Right lobe of liver (tissue), 6 donors: ENCODE results near the gene POGK. TPM values are rescaled to one million over a fixed set of nuclear protein-coding genes. Genes with fewer than 3 reads are reported as not detected.

ENCODE experiments used
- ATAC-seq, 4 donors: fragments of 200-7000 bp; cut with Tn5 transposase; one replicate each; pipeline ENCODE4 v1.9.1; 2020; ENCODE audit warnings: mild to moderate bottlenecking in 4 of 4, moderate library complexity in 4 of 4
- DNase-seq, 3 donors: peaks; one replicate each; pipeline ENCODE4 v3.0.0-alpha.2; 2020
- H3K27ac ChIP-seq, 3 donors: fragments of 200-600 bp; one replicate each; pipeline ENCODE4 v1.8.0; 2022
- H3K27me3 ChIP-seq, 2 donors: fragments of 200-600 bp; one replicate each; pipeline ENCODE4 v1.8.0; 2022
- H3K36me3 ChIP-seq, 4 donors: fragments of 200-600 bp; sonication (generic) in 1 of 4; one replicate each; pipeline versions ENCODE4 v1.5.1 to v1.8.0; 2017 to 2022; ENCODE audit warnings: control low read depth in 1 of 4
- H3K4me1 ChIP-seq, 4 donors: fragments of 200-600 bp; sonication (generic) in 1 of 4; one replicate each; pipeline versions ENCODE4 v1.5.1 to v1.8.0; 2017 to 2022; ENCODE audit warnings: control low read depth in 1 of 4
- H3K4me3 ChIP-seq, 3 donors: fragments of 200-600 bp; one replicate each; pipeline ENCODE4 v1.8.0; 2022
- H3K9me3 ChIP-seq, 4 donors: fragments of 200-600 bp; sonication (generic) in 1 of 4; one replicate each; pipeline versions ENCODE4 v1.5.1 to v1.8.0; 2017 to 2022; ENCODE audit warnings: control low read depth in 1 of 4
- POLR2A ChIP-seq: fragments of 450-650 bp; IDR thresholded peaks from one replicate; pipeline ENCODE4 v1.6.1; 2017; ENCODE audit warnings: antibody characterized with exemption, mild to moderate bottlenecking
- WGBS: methylation state at CpG from one replicate; pipeline ENCODE4 v1.1.6; 2018; ENCODE audit warnings: low coverage, low lambda C conversion rate; ENCODE audit not compliant: insufficient coverage; ENCODE audit errors: missing lambda C conversion rate; 5-methylcytosine and 5-hydroxymethylcytosine counted together
- intact Hi-C, 2 donors: fragments of 100-400 bp; cut with DNase I; formaldehyde crosslinking; loops; one replicate each; pipeline versions ENCODE4 v1.11.2 to v1.14.1; 2022
- long read RNA-seq: library from polyadenylated mRNA; unstranded; transcript quantifications from one replicate; pipeline ENCODE4 v2.0.0, GENCODE V29; 2019
- total RNA-seq, 6 experiments: library from RNA; depleted of rRNA in 2 of 6; stranded (reverse); fragments of >200 nt in 2 of 6; fragmentation: NEBNext Ultra II Directional in 3 of 6; extraction: Animal tissue kit (Norgen Biotek cat#: 25700) in 3 of 6; gene quantifications; one replicate each; pipeline versions ENCODE4 v1.1.0 to v1.2.4, GENCODE V29; 2016 to 2023
- TF ChIP-seq, protein P1 (sequence below), 4 donors: fragments of 200-600 bp in 3 of 4; fragments of 450-650 bp in 1 of 4; IDR thresholded peaks; one replicate each; pipeline versions ENCODE4 v1.5.1 to v1.8.0; 2016 to 2022; ENCODE audit warnings: antibody characterized with exemption in 4 of 4, mild to moderate bottlenecking in 2 of 4
- donor health status: DM: no; HTN: yes; CAD: no.
- donor health status: DM: no; HTN: no; CAD: no.
- donor health status: DM: no; HTN: no; CAD: no.
- donor health status: DM: no; HTN: yes; CAD: no.
- donor health status: DM: no; HTN: yes; CAD: no.

The POGK gene, protein sequence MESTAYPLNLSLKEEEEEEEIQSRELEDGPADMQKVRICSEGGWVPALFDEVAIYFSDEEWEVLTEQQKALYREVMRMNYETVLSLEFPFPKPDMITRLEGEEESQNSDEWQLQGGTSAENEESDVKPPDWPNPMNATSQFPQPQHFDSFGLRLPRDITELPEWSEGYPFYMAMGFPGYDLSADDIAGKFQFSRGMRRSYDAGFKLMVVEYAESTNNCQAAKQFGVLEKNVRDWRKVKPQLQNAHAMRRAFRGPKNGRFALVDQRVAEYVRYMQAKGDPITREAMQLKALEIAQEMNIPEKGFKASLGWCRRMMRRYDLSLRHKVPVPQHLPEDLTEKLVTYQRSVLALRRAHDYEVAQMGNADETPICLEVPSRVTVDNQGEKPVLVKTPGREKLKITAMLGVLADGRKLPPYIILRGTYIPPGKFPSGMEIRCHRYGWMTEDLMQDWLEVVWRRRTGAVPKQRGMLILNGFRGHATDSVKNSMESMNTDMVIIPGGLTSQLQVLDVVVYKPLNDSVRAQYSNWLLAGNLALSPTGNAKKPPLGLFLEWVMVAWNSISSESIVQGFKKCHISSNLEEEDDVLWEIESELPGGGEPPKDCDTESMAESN
- 10 to 100 TPM in 5 of 6 experiments, 1 to 10 TPM in 1; 9.0 to 15.7 (median 12.3) TPM for total RNA-seq
- long read RNA-seq = 0 reads

DNA sequence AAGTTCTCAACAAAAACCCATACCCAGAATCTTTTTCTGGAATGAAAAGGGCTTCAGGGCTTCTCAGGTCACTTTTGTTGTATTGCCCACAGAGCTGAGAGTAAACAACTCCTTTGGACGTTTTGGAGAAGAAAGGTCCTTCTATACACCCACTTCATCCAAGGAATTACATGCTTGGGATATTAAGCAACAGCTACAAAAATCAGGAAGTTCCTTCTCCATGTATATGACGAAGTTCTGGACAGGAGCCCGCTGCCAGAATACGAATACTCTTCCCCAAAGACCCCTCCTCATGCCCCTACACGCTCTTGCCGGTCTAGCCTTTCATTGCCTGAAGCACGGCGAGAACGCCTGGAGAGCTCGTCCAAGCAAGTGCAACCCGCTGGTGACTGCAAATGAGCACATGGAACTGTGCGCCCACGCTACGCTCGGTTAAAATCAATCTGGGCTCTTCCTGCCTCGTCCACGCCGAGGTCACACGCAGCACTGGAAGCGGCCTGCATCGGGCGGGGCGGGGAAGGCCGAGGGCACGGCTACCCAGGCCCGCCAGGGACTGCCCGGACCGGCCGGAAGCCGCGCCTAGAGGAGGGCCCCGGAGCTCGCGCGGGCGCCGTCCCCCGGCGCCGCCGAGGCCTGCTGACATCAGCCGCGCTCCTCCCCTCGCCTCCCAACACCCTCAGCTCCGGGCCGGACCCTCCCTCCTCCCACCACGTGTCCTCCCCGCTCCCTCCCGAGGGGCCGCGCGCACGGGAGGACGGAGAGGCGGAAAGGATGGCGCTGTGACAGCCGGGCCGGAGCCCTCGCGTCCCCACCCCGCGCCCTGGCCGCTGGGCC lies at the start of gene POGK:
POGK (plus strand) TSS at position 710 of the 834 bp plus-strand sequence. CDS start 1,482 bp downstream, outside the sequence.
- ATAC-seq (peak; percentile 96 to 99 (median 98)), DNase-seq (peak; percentile 94 to 96 (median 95))
- TF ChIP-seq POLR2A = peak; percentile 83
- TF ChIP-seq, protein P1, sequence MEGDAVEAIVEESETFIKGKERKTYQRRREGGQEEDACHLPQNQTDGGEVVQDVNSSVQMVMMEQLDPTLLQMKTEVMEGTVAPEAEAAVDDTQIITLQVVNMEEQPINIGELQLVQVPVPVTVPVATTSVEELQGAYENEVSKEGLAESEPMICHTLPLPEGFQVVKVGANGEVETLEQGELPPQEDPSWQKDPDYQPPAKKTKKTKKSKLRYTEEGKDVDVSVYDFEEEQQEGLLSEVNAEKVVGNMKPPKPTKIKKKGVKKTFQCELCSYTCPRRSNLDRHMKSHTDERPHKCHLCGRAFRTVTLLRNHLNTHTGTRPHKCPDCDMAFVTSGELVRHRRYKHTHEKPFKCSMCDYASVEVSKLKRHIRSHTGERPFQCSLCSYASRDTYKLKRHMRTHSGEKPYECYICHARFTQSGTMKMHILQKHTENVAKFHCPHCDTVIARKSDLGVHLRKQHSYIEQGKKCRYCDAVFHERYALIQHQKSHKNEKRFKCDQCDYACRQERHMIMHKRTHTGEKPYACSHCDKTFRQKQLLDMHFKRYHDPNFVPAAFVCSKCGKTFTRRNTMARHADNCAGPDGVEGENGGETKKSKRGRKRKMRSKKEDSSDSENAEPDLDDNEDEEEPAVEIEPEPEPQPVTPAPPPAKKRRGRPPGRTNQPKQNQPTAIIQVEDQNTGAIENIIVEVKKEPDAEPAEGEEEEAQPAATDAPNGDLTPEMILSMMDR (IDR thresholded peaks at IDR 0.05) = peak in 2 of 4 donors; percentile 7 to 8
- Histone ChIP-seq H3K9me3 (no peaks in the 10 kb centered on the region), H3K4me1 (peaks cover 0 to 16% (median 3%) of the 10 kb centered on the region in 4 donors), H3K27me3 (no peaks in the 10 kb centered on the region), H3K27ac (peak within 1 kb of the TSS; percentile 76 to 84 (median 81)), H3K4me3 (peak within 1 kb of the TSS; percentile 67 to 84 (median 69)), H3K36me3 (peaks cover 0 to 31% (median 10%) of the 10 kb centered on the region in 4 donors)
- intact Hi-C loops = no loop called here
- 0% methylated on average over 8 of the region's 63 CpGs for WGBS

DNA sequence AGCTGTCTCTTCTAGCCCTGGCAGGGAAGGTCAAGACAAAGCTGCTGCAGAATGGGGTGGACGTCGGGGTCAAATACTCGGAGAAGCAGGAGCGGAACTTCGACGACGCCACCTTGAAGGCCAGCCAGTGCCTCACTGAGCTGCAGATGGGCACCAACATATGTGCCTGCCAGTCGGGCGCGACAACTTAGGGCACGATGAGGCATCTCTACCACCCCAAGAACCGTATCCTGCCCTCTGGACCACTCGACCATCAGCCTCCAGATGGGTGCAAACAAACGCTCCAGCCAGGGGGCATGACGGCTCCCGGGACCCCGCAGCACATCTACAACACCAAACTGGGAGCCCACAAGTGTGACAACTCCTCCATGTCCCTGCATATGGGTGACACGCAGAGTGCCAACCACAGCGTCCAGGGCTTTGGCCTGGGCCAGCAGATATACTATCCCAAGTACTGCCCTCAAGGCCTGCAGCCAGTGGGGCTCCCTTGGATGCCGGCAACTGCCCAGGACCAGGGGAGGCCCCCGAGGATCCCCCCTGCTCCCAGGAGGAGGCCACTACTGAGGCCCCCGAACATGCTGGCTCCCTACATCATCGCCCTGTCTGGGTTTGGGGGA lies 42.5 kb upstream of the POGK start:
- no peak for ATAC-seq
- 66% methylated on average over 5 of the region's 23 CpGs for WGBS
- intact Hi-C loops = no loop called here
- DNase-seq = no peak
- H3K27me3 ChIP-seq = no peaks in the 10 kb centered on the region
- H3K4me3 ChIP-seq = no peak overlapping the region
- no peaks in the 10 kb centered on the region for H3K36me3 ChIP-seq
- no peak overlapping the region for H3K27ac ChIP-seq
- no peaks in the 10 kb centered on the region for H3K4me1 ChIP-seq
- no peak for TF ChIP-seq POLR2A
- TF ChIP-seq, protein P1 (IDR thresholded peaks at IDR 0.05) = no peak
- H3K9me3 ChIP-seq = no peaks in the 10 kb centered on the region

DNA sequence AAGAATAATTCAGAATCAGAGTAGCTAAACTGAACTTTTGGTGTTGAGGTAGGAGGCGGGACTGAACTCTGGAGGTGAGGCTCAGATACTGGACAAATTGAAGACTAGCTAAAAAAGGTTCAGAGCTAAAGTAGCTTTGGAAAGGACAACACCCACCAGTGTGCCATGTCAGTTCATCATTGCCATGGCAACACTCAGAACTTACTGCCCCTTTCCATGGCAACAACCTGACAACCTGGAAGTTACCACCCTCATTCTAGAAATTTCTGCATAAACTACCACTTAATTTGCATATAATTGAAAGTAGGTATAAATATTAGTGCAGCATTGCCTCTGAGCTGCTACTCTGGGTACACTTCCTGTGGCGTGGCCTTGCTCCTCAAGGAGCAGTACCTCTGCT lies 30.3 kb upstream of the POGK start:
- intact Hi-C loops = no loop called here
- Histone ChIP-seq H3K9me3 (no peaks in the 10 kb centered on the region), H3K27ac (no peak overlapping the region), H3K27me3 (no peaks in the 10 kb centered on the region), H3K4me3 (no peak overlapping the region), H3K4me1 (peaks cover 0 to 11% (median 5%) of the 10 kb centered on the region in 4 donors), H3K36me3 (no peaks in the 10 kb centered on the region)
- no peak for TF ChIP-seq POLR2A
- TF ChIP-seq, protein P1 (IDR thresholded peaks at IDR 0.05) = no peak
- DNase-seq (no peak), ATAC-seq (no peak)
- 80% methylated on average over 2 of the region's 2 CpGs for WGBS

DNA sequence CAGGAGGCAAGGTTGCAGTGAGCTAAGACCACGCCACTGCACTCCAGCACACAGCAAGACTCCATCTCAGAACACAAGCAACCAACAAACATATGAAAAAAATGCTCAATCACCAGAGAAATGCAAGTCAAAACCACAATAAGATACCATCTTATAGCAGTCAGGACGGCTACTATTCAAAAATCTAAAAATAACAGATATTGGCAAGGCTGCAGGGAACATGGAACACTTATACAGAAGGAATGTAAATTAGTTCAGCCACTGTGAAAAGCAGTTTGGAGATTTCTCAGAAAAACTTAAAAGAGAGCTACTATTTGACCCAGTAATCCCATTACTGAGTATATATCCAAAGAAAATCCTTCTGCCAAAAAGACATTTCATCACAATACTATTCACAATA lies 27.6 kb upstream of the POGK start:
- Histone ChIP-seq H3K4me3 (no peak overlapping the region), H3K27ac (no peak overlapping the region), H3K27me3 (no peaks in the 10 kb centered on the region), H3K9me3 (no peaks in the 10 kb centered on the region), H3K4me1 (peaks cover 0 to 14% (median 6%) of the 10 kb centered on the region in 4 donors), H3K36me3 (no peaks in the 10 kb centered on the region)
- DNase-seq (no peak), ATAC-seq (no peak)
- no peak for TF ChIP-seq POLR2A
- TF ChIP-seq, protein P1 (IDR thresholded peaks at IDR 0.05) = no peak
- intact Hi-C loops = no loop called here
- WGBS = 56% methylated on average over 2 of the region's 2 CpGs
